Measurements from ENCODE around the gene RBCK1.

- TF ChIP-seq CTCF (IDR thresholded peaks at IDR 0.05) (no peak), POLR2A (IDR thresholded peaks at IDR 0.05) (no peak)
These were observed 70.2 kb downstream of the RBCK1 start for GRCh38 chr20:478010-478948.
